ENCODE data around the gene TLE6.
"Not testable (repeated sequence)": the region's sequence is repeated elsewhere in the genome, so short reads cannot be mapped to it uniquely, and the experiment has no call there.

The TLE6 gene

GRCh38 chr19:2962018-2962670 is 15.2 kb upstream of the TLE6 start:
- TF ChIP-seq POLR2A (IDR thresholded peaks at IDR 0.05; ENCODE audit: low read length): no peak
- TF ChIP-seq GATA1 (IDR thresholded peaks at IDR 0.05; ENCODE audit: low read depth, low read length): no peak
- DNase-seq: peak; percentile 79 to 90

- no peak for DNase-seq
- TF ChIP-seq GATA1 (IDR thresholded peaks at IDR 0.05; ENCODE audit: low read depth, low read length) (no peak), POLR2A (IDR thresholded peaks at IDR 0.05; ENCODE audit: low read length) (no peak)
These were observed 14.2 kb upstream of the TLE6 start for GRCh38 chr19:2963122-2963521.

- DNase-seq: not testable (repeated sequence)
These were observed 13.7 kb upstream of the TLE6 start for GRCh38 chr19:2963631-2964030.

GRCh38 chr19:2964874-2965273 is 12.5 kb upstream of the TLE6 start:
- TF ChIP-seq GATA1 (IDR thresholded peaks at IDR 0.05; ENCODE audit: low read depth, low read length): no peak
- TF ChIP-seq POLR2A (IDR thresholded peaks at IDR 0.05; ENCODE audit: low read length): no peak
- DNase-seq: no peak

GRCh38 chr19:2967972-2968371 is 9.4 kb upstream of the TLE6 start:
- DNase-seq: no peak
- TF ChIP-seq GATA1 (IDR thresholded peaks at IDR 0.05; ENCODE audit: low read depth, low read length): no peak
- no peak for TF ChIP-seq POLR2A (IDR thresholded peaks at IDR 0.05; ENCODE audit: low read length)

GRCh38 chr19:2969104-2969504 is 8.3 kb upstream of the TLE6 start:
- TF ChIP-seq POLR2A (IDR thresholded peaks at IDR 0.05; ENCODE audit: low read length): no peak
- TF ChIP-seq GATA1 (IDR thresholded peaks at IDR 0.05; ENCODE audit: low read depth, low read length): no peak
- no peak for DNase-seq

GRCh38 chr19:2970201-2970835 is 7.0 kb upstream of the TLE6 start:
- DNase-seq: no peak
- TF ChIP-seq GATA1 (IDR thresholded peaks at IDR 0.05; ENCODE audit: low read depth, low read length) (no peak), POLR2A (IDR thresholded peaks at IDR 0.05; ENCODE audit: low read length) (no peak)

DNA sequence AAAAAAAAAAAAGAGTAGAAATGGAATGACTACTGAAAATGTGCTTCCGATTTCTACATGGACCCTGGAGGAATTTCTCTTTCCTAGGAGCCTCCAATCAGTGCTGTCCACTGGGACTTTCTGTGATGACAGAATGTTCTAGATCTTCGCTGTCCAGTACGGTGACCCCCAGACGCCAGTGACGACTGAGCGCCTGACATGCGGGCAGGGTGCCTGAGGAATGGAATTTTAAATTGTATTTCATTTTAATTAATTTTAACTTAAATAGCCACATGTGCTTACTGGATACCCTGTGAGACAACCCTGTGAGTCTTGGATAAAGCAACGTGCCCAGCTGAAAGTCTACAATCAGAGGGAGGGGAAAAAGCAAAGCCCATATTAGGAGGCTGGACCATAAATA is 4.1 kb upstream of the TLE6 start:
- TF ChIP-seq POLR2A (IDR thresholded peaks at IDR 0.05; ENCODE audit: low read length): no peak
- TF ChIP-seq GATA1 (IDR thresholded peaks at IDR 0.05; ENCODE audit: low read depth, low read length): no peak
- DNase-seq: no peak

GRCh38 chr19:2974342-2975041 is 2.9 kb upstream of the TLE6 start:
- no peak for TF ChIP-seq POLR2A (IDR thresholded peaks at IDR 0.05; ENCODE audit: low read length)
- TF ChIP-seq GATA1 (IDR thresholded peaks at IDR 0.05; ENCODE audit: low read depth, low read length): no peak
- no peak for DNase-seq

DNA sequence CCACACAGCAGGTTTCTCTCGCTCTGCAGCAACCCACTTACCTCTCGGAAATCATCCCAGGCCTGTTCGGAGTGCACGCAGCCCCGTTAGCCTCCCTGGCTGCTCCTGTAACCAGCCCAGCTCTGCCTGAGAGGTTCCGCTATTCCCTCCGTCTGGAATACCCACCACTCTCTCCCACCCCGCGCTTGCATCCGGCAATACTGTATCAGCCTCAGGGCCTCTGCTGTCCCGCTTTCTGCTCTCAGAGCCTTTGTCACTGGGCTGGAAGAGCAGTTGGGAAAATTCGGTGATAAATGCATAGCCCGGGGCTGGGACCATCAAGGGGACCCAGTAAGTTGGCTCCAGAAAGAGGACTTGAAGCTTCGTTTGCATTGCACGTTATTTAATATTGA is 759 bp upstream of the TLE6 start:
- TF ChIP-seq POLR2A (IDR thresholded peaks at IDR 0.05; ENCODE audit: low read length) (no peak), GATA1 (IDR thresholded peaks at IDR 0.05; ENCODE audit: low read depth, low read length) (no peak)
- DNase-seq: no peak

DNA sequence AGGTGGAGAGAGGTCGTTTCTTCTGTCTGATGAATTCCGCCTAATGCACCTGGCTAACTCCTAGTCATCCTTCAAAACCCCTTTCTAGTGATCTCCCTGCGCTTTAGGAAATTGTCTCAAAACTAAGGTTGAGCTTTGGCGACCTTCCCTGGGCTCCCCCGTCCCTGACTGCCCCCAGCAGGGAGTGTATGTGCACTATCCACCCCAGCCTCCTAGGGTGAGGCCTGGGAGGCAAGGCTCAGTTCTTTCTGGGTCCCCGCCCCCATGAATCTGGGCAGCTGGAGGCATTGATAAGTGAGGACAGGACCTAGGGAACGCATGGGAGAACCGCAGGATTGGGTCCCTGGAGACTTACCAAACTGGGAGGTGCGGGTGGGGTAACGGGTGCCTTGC is 378 bp downstream of the TLE6 start:
- DNase-seq: no peak
- no peak for TF ChIP-seq GATA1 (IDR thresholded peaks at IDR 0.05; ENCODE audit: low read depth, low read length)
- no peak for TF ChIP-seq POLR2A (IDR thresholded peaks at IDR 0.05; ENCODE audit: low read length)

GRCh38 chr19:2978166-2978767 is 903 bp downstream of the TLE6 start:
- no peak for DNase-seq
- TF ChIP-seq GATA1 (IDR thresholded peaks at IDR 0.05; ENCODE audit: low read depth, low read length) (no peak), POLR2A (IDR thresholded peaks at IDR 0.05; ENCODE audit: low read length) (no peak)

- DNase-seq: no peak
- TF ChIP-seq POLR2A (IDR thresholded peaks at IDR 0.05; ENCODE audit: low read length): no peak
- no peak for TF ChIP-seq GATA1 (IDR thresholded peaks at IDR 0.05; ENCODE audit: low read depth, low read length)
These were observed 1.4 kb downstream of the TLE6 start for GRCh38 chr19:2978772-2979171.

GRCh38 chr19:2981898-2982297 is 4.5 kb downstream of the TLE6 start:
- no peak for TF ChIP-seq GATA1 (IDR thresholded peaks at IDR 0.05; ENCODE audit: low read depth, low read length)
- TF ChIP-seq POLR2A (IDR thresholded peaks at IDR 0.05; ENCODE audit: low read length): no peak
- no peak for DNase-seq

All from erythroblast (primary cell).